ENCODE data around the gene PAN3.

DNA sequence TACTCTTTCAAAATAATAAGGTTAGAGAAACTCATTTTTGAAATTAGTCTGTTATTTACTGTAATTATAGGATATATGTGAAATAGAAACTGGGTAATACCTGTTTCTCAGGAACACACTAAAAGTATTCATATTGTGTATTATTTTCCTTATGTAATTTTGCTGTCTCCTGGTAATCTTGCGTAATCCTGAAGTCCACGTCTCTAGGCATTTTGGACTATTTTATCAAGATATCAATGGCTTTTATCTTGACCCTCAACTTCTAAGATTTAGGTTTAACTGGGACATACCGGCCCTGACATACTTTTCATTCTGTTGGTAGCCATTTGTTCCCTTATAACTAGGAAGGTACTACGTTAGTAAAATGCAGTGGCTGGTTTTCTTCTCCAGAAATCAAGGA is 80.3 kb downstream of the PAN3 start:
- TF ChIP-seq POLR2AphosphoS5 (IDR thresholded peaks at IDR 0.05; ENCODE audit: low read depth, low read length) (no peak), SIN3A (IDR thresholded peaks at IDR 0.05; ENCODE audit: borderline replicate concordance, insufficient read depth, low read length) (no peak), TAF1 (IDR thresholded peaks at IDR 0.05; ENCODE audit: borderline replicate concordance, insufficient read depth, low read length) (no peak)

Data from PFSK-1 (cell line).